Measurements from ENCODE around the gene ZBTB1.

Gene ZBTB1

GRCh38 chr14:64572386-64573104 lies 68.0 kb downstream of the ZBTB1 start:
- DNase-seq (ENCODE audit: low read depth) = no peak

- no peak for DNase-seq (ENCODE audit: low read depth)
These were observed 68.5 kb downstream of the ZBTB1 start for GRCh38 chr14:64573109-64573508.

Data from non-pigmented ciliary epithelial cell (primary cell).